Colon (tissue), 2 donors: ENCODE results near the gene JOSD2.
"Not testable (repeated sequence)": the region's sequence is repeated elsewhere in the genome, so short reads cannot be mapped to it uniquely, and the experiment has no call there.

ENCODE experiments used
- FAIRE-seq: peaks from 2 replicates; lab custom pipeline; 2012; peaks lifted over from hg19 to GRCh38; lab: Jason Lieb, UNC
- donor health status: control.
- donor health status: control.

Gene JOSD2

DNA sequence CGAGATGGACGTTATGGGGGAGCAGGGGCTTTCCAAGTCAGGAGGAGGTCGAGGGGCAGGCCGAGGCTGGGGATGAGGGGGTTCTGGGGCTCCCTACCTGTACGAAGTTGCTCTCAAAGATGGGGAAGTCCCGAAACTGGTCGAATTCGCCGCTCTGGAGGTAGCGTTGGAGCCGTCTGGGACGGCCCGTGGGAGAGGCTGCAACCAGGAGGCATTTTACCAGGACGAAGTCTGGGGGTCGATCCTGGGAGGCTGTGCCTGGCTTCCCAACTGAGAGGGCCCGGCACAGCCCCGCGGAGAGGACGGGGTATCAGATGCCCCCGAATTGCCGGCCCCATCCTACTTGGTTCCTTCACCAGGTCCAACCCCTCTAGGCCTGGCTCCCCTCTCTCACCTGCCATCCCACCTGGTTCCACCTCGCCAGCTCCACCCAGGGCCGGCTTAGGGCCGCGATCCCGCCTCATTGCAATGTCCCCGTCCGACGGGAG, 35.2 kb downstream of the JOSD2 start:
- FAIRE-seq, result no peak

DNA sequence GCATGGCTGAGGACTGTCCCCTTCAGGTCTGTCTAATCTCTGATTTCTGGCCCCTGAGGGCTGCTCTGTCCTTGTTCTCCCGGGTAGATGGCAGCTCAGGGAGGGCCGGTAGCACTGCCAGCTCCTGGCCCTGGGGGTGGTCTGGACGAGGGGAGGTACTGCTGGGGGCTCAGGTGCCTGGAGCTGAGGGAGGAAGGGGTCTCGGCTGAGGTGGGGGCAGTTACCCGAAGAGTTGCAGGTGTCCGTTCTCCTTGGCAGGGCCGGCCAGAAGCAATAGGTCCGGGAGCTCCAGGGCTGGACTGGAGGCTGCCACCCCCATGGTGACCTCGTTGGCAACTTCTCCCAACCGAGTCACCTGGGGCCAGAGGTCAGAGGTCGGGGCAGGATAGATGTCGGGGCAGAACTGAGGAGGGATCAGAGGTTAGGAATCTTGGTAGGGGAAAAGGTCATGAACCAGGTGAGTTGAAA, 35.9 kb downstream of the JOSD2 start:
- FAIRE-seq, result no peak

DNA sequence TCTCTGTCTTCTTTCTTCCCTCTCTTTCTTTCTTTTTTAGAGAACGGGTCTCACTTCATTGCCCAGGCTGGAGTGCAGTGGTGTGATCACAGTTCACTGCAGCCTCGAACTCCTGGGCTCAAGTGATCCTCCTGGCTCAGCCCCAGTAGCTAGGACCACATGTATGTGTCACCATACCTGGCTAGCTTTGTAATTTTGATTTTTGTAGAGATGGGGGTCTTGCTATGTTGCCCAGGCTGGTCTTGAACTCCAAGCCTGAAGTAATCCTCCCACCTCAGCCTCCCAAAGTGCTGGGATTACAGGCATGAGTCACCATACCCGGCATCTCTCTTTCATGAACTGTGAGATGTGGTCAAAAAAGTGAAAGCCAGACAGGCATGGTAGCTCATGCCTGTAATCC, 37.7 kb downstream of the JOSD2 start:
- not testable (repeated sequence) for FAIRE-seq

DNA sequence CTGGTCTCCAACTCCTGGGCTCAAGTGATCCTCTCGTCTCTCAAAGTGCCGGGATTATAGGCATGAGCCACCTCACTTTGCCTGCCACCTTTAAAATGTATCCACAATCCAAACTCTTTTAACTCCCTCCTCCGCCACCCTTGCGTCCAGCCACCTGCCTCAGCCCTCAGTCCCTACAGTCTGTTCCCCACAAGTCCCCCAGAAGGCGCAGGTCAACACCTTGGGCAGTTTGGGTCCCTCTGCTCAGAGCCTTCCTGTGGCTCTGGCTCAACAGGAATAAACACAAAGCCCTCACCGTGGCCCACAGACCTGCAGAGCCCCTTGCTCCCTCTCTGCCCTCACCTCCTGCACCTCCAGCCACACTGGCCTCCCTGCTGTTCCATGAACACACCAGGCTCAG, 42.2 kb downstream of the JOSD2 start:
- no peak for FAIRE-seq

DNA sequence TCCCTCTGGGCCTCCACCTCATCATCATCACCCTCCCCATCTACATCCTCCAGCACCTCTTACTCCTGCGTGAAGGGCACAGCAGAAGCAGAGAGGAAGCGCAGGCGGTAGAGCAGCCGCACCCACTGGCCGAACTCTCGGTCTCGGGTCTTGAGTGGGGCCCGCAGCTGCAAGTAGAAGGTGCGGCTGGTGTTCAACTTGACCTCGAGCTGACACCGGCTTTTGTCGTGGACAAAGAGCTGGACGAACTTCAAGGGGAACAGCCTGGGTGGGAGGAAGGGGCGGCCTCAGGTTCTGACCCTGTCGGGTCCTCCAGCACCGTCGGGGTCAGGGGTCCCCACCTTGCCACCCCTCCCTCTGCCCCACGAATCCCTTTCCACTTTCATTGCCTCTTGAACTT, 43.4 kb downstream of the JOSD2 start:
- FAIRE-seq, result no peak

DNA sequence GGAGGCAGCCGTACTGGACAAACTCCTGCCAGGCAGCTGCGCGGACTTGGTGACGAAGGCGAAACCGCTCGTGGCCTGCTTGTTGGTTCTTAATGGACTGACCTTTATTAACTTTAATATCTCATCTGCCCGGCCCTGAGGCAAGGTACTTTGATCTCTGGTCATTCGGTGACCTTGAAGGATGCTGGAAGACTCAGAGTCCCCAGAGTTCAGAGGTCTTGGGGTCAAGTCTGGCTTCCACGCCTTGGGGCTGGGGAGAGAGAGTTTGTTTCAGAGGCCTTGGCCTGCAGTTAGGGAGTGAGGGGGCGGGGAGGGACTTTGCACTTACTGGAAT, 44.3 kb downstream of the JOSD2 start:
- FAIRE-seq, result no peak

DNA sequence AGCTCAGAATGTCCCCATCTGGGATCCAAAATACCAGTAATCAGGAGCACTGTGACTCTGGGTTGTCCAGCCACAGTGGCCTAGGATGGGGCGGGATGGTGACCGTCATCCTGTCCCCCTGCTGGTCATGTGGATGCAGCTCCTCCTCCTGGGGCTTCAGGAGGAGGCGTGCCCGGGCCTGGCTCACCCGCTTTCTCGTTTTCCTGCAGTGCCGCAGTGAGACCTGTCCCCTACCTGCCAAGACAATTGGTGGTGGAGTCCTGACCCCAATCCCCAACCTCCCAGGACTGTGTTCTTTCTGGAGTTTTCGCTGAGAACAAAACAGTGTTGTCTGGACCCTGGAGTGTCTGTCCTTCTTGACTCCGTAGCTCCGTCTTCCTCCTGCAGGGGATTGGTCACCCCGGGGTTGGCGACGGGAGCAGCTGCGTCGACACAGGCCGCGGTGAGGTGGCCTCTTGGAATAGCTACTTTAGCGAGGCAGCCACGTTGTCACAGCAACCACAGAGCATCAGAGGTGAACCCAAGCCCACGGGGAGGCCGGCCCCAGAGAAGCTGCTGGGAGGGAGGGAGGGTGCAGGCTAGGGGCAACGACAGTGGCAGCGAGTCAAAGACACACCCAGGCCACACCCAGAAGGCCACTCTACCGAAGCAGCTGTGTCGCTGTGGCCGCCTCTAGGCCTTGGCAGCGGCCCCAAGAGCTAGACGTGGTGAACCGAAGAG, 44.8 kb downstream of the JOSD2 start:
- FAIRE-seq, result no peak

DNA sequence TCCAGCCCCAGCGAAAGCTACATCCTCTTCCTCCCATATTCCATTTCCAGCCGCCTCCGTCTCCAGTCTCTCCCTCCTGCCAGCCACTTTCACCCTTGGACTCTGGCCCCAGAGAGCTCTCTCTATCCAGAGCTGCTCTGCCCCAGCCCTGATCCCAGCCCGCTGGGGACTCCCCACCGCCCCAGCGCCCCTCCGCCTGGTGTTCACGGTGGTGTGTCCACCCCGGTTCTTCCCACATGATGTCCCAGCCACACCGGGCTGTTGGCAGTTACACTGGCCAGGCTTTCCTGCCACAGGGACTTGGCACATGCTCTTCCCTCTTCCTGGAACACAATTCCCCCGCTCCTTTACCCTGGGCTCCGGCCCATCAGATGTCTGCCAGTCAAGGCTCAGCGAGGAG, 46.0 kb downstream of the JOSD2 start:
- no peak for FAIRE-seq

DNA sequence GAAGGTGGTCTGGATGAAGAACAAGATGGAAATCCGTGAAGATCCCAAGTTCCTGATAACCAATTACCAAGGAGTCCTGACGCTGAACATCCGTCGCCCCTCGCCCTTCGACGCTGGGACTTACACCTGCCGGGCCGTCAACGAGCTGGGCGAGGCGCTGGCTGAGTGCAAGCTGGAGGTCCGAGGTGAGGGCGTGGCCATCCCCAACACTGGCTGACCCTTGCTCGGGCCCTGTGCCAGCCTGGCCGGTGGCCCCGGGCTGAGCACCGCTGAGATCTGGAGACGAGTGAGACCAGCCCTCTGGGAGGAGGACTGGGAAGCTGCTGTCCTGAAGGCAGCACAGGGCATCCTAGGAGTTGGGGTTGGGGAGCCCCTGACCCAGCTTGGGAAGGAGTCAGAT, 46.6 kb downstream of the JOSD2 start:
- no peak for FAIRE-seq

DNA sequence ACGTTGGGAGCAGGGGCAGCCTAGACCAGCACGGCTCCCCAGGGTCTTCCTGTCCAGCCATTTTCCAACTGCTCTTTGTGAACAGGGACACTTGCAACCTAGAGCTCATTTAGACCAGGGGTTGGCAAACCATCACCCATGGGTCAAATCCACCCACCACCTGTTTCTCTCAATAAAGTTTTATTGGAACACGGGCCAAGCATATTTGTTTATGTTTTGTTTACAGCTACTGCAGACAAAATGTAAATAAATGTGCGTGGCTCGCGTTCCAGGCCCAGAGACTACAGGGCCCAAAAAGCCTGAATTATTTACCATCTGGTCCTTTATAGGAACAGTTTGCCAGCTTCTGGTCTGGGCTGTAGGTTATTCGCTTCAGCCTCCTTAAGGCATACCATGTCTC, 48.0 kb downstream of the JOSD2 start:
- no peak for FAIRE-seq

DNA sequence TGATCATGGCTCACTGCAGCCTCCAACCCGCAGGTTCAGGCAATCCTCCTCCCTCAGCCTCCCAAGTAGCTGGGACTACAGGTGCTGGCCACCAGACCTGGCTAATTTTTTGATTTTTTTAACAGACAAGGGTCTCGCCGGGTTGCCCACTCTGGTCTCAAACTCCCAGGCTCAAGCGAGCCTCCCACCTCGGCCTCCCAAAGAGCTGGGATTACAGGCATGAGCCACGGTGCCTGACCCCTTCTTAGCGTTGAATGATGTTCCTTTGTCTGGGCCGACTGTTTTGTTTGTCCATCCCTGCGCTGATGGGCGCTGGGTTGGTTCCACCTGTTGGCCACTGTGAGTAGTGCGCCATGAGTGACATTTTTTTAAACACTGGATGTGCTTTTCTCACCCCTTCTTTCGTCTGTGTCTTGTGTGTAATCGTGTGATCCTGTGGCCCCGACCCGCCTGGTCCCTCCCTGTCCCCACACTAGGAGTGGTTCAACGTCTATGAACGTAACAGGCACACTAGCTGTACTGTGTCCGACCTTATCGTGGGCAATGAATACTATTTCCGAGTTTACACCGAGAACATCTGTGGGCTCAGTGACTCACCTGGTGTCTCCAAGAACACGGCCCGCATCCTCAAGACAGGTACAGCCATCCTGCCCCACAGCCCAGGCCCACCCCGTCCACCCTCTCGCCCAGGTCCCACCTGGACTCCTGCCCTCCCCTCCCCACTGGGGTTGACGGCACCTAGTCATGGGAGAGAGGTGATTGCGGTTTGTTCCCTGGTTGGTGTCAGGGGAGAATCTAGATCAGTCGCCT, 49.7 kb downstream of the JOSD2 start:
- FAIRE-seq, result no peak

DNA sequence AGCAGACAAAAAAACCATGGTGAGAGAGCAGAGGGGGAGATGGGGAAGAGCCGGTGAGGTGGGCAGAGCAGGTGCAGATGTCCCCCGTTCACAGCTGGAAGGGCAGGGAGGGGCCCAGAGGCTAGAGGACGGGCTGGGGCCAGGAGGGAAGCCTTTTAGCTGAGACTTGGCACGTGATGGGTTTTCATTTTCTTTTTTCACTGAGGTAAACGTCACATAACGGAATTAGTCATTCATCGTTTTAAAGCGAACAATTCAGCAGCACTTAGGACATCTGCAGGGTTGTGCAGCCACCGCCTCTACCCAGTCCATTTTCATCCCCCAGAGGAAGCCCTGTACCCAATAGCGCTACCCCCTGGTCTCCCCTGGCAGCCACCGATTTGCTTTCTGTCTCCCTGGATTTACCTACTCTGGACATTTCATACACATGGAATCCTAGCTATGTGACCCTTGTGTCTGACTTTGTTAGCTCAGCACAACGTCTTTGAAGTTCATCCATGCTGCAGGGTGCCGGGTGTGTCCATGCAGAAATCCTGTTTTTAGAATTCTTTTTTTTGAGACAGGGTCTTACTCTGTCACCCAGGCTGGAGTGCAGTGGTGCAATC, 50.7 kb downstream of the JOSD2 start:
- no peak for FAIRE-seq

DNA sequence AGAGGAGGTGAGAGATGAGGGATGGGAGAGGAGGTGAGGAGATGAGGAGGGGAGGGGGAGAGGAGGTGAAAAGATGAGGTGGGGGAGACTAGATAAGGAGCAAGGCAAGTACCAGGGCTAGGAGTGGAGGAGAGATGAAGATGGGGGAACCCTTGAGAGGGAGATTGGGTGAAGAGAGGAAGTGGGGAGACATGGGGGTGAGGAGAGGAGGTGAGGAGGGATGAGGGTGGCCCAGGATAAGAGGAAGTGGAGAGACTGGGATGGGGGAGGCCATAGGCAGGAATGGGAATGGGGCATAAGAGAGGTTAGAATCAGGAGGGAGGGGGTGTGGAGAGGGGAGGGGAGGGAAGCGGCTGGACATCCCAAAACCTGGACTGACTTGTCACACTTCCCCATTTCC, 51.4 kb downstream of the JOSD2 start:
- FAIRE-seq, result no peak

DNA sequence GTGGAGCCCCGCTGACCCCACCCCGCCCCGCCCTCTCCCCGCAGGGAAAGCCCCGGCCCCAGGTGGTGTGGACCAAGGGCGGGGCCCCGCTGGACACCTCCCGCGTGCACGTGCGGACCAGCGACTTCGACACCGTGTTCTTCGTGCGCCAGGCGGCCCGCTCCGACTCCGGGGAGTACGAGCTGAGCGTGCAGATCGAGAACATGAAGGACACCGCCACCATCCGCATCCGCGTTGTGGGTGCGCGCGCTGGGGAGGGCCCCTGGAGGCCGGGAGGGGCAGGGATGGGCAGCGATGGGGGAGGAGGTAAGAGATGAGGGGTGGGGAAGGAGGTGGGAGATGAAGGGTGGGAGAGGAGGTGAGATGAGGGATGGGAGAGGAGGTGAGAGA, 51.9 kb downstream of the JOSD2 start:
- FAIRE-seq, result no peak

DNA sequence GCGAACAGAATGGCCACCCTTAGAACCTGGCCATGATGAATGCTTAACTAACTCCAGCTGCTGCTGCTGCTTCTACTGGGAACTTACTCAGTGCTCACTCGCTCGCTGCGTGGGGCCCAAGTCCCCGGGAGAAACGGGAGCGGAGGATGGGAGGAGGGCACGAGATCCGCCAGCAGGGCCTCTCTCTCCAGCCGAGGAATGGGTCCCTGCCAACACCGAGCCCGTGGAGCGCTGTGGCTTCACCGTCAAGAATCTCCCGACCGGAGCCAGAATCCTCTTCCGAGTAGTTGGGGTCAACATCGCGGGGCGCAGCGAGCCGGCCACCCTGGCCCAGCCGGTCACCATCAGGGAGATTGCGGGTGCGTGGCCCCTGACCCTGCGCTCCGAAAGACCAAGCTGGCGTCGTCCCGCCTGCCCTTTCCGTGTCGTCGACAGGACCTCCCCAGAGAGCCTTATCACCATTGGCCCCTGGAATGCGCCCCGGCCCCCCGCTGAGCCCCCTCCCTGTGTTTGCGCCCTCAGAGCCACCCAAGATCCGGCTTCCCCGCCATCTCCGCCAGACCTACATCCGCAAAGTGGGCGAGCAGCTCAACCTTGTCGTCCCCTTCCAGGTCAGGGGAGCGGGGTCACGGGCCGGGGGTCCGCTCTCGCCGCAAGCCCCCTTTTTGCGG, 52.5 kb downstream of the JOSD2 start:
- FAIRE-seq, result no peak

DNA sequence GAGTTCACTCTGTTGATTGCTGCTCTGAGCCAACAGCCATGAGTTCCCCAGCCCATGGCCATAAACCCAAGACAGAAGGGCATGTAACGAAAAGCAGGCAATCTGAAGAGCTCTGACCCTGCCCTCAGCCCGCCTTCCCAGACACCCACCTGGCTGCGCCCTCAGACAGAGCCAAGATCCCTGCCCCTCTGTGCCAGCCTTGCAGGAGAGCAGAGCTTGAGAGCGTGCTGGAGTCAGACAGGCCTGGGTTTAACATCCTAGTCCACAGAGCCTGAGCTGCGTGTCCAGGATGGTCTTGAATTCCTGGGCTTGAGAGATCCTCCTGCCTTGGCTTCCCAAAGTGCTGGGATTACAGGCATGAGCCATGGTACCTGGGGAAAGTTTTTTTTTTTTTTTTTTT, 53.7 kb downstream of the JOSD2 start:
- no peak for FAIRE-seq
